Heart left ventricle (tissue), 16 donors: ENCODE measurements around the gene MYLK4. TPM values are rescaled to one million over a fixed set of nuclear protein-coding genes. Genes with fewer than 3 reads are reported as not detected.

Experiments used
- ATAC-seq, 4 donors: fragments of 200-7000 bp; cut with Tn5 transposase; one replicate each; pipeline ENCODE4 v1.9.1; 2020 to 2022; ENCODE audit warnings: moderate library complexity in 4 of 4, mild to moderate bottlenecking in 3 of 4, moderate number of reproducible peaks in 1 of 4
- DNase-seq, 5 donors: peaks; one replicate each; pipeline ENCODE4 v3.0.0-alpha.2; 2020
- H3K27ac ChIP-seq, 12 donors: fragments of 200-600 bp; sonication (generic) in 4 of 12; one replicate each; pipeline versions ENCODE4 v1.5.0 to v1.8.0; 2016 to 2022; ENCODE audit warnings: mild to moderate bottlenecking in 2 of 12
- H3K27me3 ChIP-seq, 9 donors: fragments of 200-600 bp; sonication (generic) in 2 of 9; one replicate each; pipeline versions ENCODE4 v1.5.1 to v1.8.0; 2016 to 2022; ENCODE audit warnings: mild to moderate bottlenecking in 3 of 9
- H3K36me3 ChIP-seq, 9 donors: fragments of 200-600 bp; sonication (generic) in 2 of 9; one replicate each; pipeline versions ENCODE4 v1.5.0 to v1.8.0; 2018 to 2022; ENCODE audit warnings: mild to moderate bottlenecking in 2 of 9
- H3K4me1 ChIP-seq, 12 donors: fragments of 200-600 bp; sonication (generic) in 4 of 12; one replicate each; pipeline versions ENCODE4 v1.5.0 to v1.8.0; 2016 to 2022; ENCODE audit warnings: mild to moderate bottlenecking in 3 of 12
- H3K4me3 ChIP-seq, 12 donors: fragments of 200-600 bp; sonication (generic) in 4 of 12; one replicate each; pipeline versions ENCODE4 v1.5.0 to v1.8.0; 2017 to 2022; ENCODE audit warnings: mild to moderate bottlenecking in 9 of 12, moderate library complexity in 4 of 12
- H3K9me3 ChIP-seq, 12 donors: fragments of 200-600 bp; sonication (generic) in 4 of 12; one replicate each; pipeline versions ENCODE4 v1.5.0 to v1.8.0; 2016 to 2022; ENCODE audit warnings: mild to moderate bottlenecking in 1 of 12
- CTCF ChIP-seq, 12 donors: fragments of 200-600 bp; sonication (generic) in 4 of 12; IDR thresholded peaks; one replicate each; pipeline versions ENCODE4 v1.5.0 to v1.8.0; 2018 to 2022; ENCODE audit warnings: antibody characterized with exemption in 12 of 12, mild to moderate bottlenecking in 5 of 12
- POLR2A ChIP-seq, 2 donors: fragments of 450-650 bp; IDR thresholded peaks; one replicate each; pipeline ENCODE4 v1.6.1; 2017; ENCODE audit warnings: antibody characterized with exemption in 2 of 2, mild to moderate bottlenecking in 2 of 2, moderate library complexity in 2 of 2
- WGBS, 4 donors: extraction: QIAGEN DNeasy Blood & Tissue Kit in 2 of 4; methylation state at CpG; one replicate each; pipeline versions ENCODE4 v1.1.5 to v1.1.7; 2013 to 2018; 5-methylcytosine and 5-hydroxymethylcytosine counted together
- intact Hi-C, 10 donors: fragments of 100-400 bp; cut with DNase I; formaldehyde crosslinking; loops; one replicate each; pipeline versions ENCODE4 v1.11.1 to v1.14.2; 2022
- polyA plus RNA-seq, 2 donors: library from polyadenylated mRNA; stranded (reverse); fragments of 200-250 nt; gene quantifications; one replicate each; pipeline ENCODE4 v1.2.3, GENCODE V29; 2013
- total RNA-seq, 9 donors: library from RNA; depleted of rRNA in 2 of 9; stranded (reverse); fragments of >200 nt in 2 of 9; fragmentation: NEBNext Ultra II Directional in 3 of 9; extraction: Animal tissue kit (Norgen Biotek cat#: 25700) in 3 of 9; gene quantifications; one replicate each; pipeline versions ENCODE4 v1.1.0 to v1.2.4, GENCODE V29; 2016 to 2023
- donor health status: ischemic (EF 13 %, LVEDD 7.1; RV severe dilation, severe dysfunction).
- donor health status: healthy with polysubstance abuse.
- donor health status: DM: no; HTN: yes; CAD: no.
- donor health status: DM: no; HTN: no; CAD: no.
- donor health status: ischemic (EF 25% LVEDD 6.9; RV normal size, moderate dysfunction).
- donor health status: ischemic (EF 25% LVEDD 5.7; RV mildly dilated, moderate dysfunction).
- donor health status: healthy.
- donor health status: DM: yes; HTN: yes; CAD: no.
- donor health status: ischemic (EF 35%, LVEDD 5.7; RV mildly dilated, moderate dysfunction).
- donor health status: nonischemic (EF 11% LVEDD 7.7; RV severe dilation, severe dysfunction).
- donor health status: DM: yes; HTN: yes; CAD: no.
- donor health status: PGD.
- donor health status: ischemic (EF 29% LVEDD 5.4; RV normal size, mild dysfunction).
- donor health status: nonischemic (EF 23%, LVEDD 6.1; RV moderate dilation, normal function).

Gene MYLK4
- total and polyA plus RNA-seq, 11 donors: 0.14 to 1.6 (median 0.52) TPM

- H3K27ac ChIP-seq: peak overlapping the region in 8 of 12 donors; percentile 18 to 56 (median 46)
- WGBS, 4 donors: 45 to 65% (median 51%) methylated on average over 2 of the region's 2 CpGs
- H3K4me1 ChIP-seq: peaks cover 0 to 26% (median 0%) of the 10 kb centered on the region in 12 donors
- no peaks in the 10 kb centered on the region for H3K27me3 ChIP-seq
- ATAC-seq: no peak
- DNase-seq: no peak
- H3K9me3 ChIP-seq: no peaks in the 10 kb centered on the region
- H3K36me3 ChIP-seq: no peaks in the 10 kb centered on the region
- H3K4me3 ChIP-seq: no peak overlapping the region
- intact Hi-C loops: no loop called here
- TF ChIP-seq POLR2A (IDR thresholded peaks at IDR 0.05) (no peak), CTCF (IDR thresholded peaks at IDR 0.05) (no peak)
These were observed 9.0 kb downstream of the MYLK4 start for GRCh38 chr6:2741756-2742155.

GRCh38 chr6:2740581-2740980 lies 10.1 kb downstream of the MYLK4 start:
- peak overlapping the region in 7 of 12 donors; percentile 11 to 47 (median 34) for H3K27ac ChIP-seq
- WGBS, 4 donors: 75 to 84% (median 82%) methylated on average over 5 of the region's 5 CpGs
- ATAC-seq (no peak), DNase-seq (no peak)
- H3K27me3 ChIP-seq: no peaks in the 10 kb centered on the region
- no peak for TF ChIP-seq CTCF (IDR thresholded peaks at IDR 0.05)
- TF ChIP-seq POLR2A (IDR thresholded peaks at IDR 0.05): no peak
- no peak overlapping the region for H3K4me3 ChIP-seq
- intact Hi-C loops: no loop called here
- no peaks in the 10 kb centered on the region for H3K9me3 ChIP-seq
- H3K36me3 ChIP-seq: no peaks in the 10 kb centered on the region
- peaks cover 0 to 26% (median 0%) of the 10 kb centered on the region in 12 donors for H3K4me1 ChIP-seq

- WGBS, 4 donors: 90 to 93% (median 91%) methylated on average over 4 of the region's 4 CpGs
These were observed 11.4 kb downstream of the MYLK4 start for GRCh38 chr6:2739335-2739734.

More at GRCh38 chr6:2739335-2739734, 11.4 kb downstream of the MYLK4 start:
- Histone ChIP-seq H3K4me3 (no peak overlapping the region), H3K4me1 (peaks cover 0 to 29% (median 6%) of the 10 kb centered on the region in 12 donors), H3K27ac (peak overlapping the region in 5 of 12 donors; percentile 18 to 47 (median 26)), H3K36me3 (no peaks in the 10 kb centered on the region), H3K27me3 (no peaks in the 10 kb centered on the region), H3K9me3 (no peaks in the 10 kb centered on the region)
- ATAC-seq (no peak), DNase-seq (no peak)
- no peak for TF ChIP-seq CTCF (IDR thresholded peaks at IDR 0.05)
- TF ChIP-seq POLR2A (IDR thresholded peaks at IDR 0.05): no peak
- intact Hi-C loops: no loop called here
